ENCODE data around the gene FRMD3. TPM values are rescaled to one million over a fixed set of nuclear protein-coding genes. Genes with fewer than 3 reads are reported as not detected.

The FRMD3 gene
- total RNA-seq, 1 experiment from 2014 or later = 0.55 TPM

GRCh38 chr9:83449983-83450382, 88.2 kb downstream of the FRMD3 start:
- no peaks in the 10 kb centered on the region for H3K9me3 ChIP-seq (ENCODE audit: control insufficient read depth, low read depth, low read length)
- H2BK15ac ChIP-seq (ENCODE audit: low read depth, low read length) = no peak overlapping the region
- H2AFZ ChIP-seq (ENCODE audit: low read length) = no peak overlapping the region
- no peaks in the 10 kb centered on the region for H3K79me2 ChIP-seq (ENCODE audit: insufficient read depth, low read length)
- H3K4me2 ChIP-seq (ENCODE audit: insufficient read depth, insufficient read length, low read length) = no peak overlapping the region
- no peak overlapping the region for H2BK12ac ChIP-seq (ENCODE audit: insufficient read length, low read depth, low read length)
- H4K91ac ChIP-seq (ENCODE audit: insufficient read length, low read depth, low read length) = no peak overlapping the region
- no peaks in the 10 kb centered on the region for H3K4me1 ChIP-seq (ENCODE audit: insufficient read depth, low read length)
- H3K56ac ChIP-seq (ENCODE audit: insufficient read length, low read depth, low read length) = no peak overlapping the region
- H3K4me1 Mint-ChIP-seq = no peaks in the 10 kb centered on the region
- no peak overlapping the region for H3T11ph ChIP-seq (ENCODE audit: low read length)
- H2BK120ac ChIP-seq (ENCODE audit: low read depth, low read length, poor library complexity, severe bottlenecking) = no peak overlapping the region
- H3K27ac ChIP-seq (ENCODE audit: insufficient read length, low read depth, low read length) = no peak overlapping the region
- no CpG with 5 or more reads among the region's 6 CpGs for WGBS (ENCODE audit: extremely low coverage, insufficient read length, low lambda C conversion rate)
- no peaks in the 10 kb centered on the region for H4K20me1 ChIP-seq (ENCODE audit: control insufficient read depth, insufficient read depth, insufficient read length)
- H3K4me3 Mint-ChIP-seq = no peak overlapping the region
- no peaks in the 10 kb centered on the region for H3K79me1 ChIP-seq (ENCODE audit: insufficient read depth, low read depth, low read length, poor library complexity, severe bottlenecking)
- no peak for TF ChIP-seq CTCF (conservative IDR thresholded peaks at IDR 0.05)
- no peaks in the 10 kb centered on the region for H3K27me3 Mint-ChIP-seq (ENCODE audit: low read depth)
- H3K36me3 Mint-ChIP-seq (ENCODE audit: insufficient read depth in 1 of 3, low read depth in 3 of 3) = no peaks in the 10 kb centered on the region
- H2BK20ac ChIP-seq (ENCODE audit: low read depth, low read length, poor library complexity, severe bottlenecking) = no peak overlapping the region
- H3K14ac ChIP-seq (ENCODE audit: insufficient read depth, low read length) = no peak overlapping the region
- no peak for DNase-seq
- H3K9ac ChIP-seq (ENCODE audit: extremely low read depth, insufficient read length, low read length) = no peak overlapping the region
- H3K18ac ChIP-seq (ENCODE audit: insufficient read length, low read depth, low read length) = no peak overlapping the region
- no peak overlapping the region for H2BK5ac ChIP-seq (ENCODE audit: insufficient read length, low read length)
- H3K4ac ChIP-seq (ENCODE audit: low read depth, low read length) = no peak overlapping the region
- H2AK5ac ChIP-seq (ENCODE audit: insufficient read length, low read length) = no peak overlapping the region
- H4K8ac ChIP-seq (replicated peaks; ENCODE audit: insufficient read length, low read depth, low read length) = no peak overlapping the region
- no peak overlapping the region for H3K23ac ChIP-seq (ENCODE audit: insufficient read length, low read depth, low read length)
- H3K9me3 Mint-ChIP-seq = no peaks in the 10 kb centered on the region
- no peaks in the 10 kb centered on the region for H3K27me3 ChIP-seq (ENCODE audit: insufficient read depth, low read length)
- H3K27ac Mint-ChIP-seq = no peak overlapping the region
- no peak overlapping the region for H4K5ac ChIP-seq (ENCODE audit: insufficient read length, low read depth, low read length)
- H3K23me2 ChIP-seq (ENCODE audit: insufficient read length, low read depth, low read length, poor library complexity, severe bottlenecking) = no peaks in the 10 kb centered on the region

All from H9 (cell line).